HepG2 (cell line): ENCODE results near the gene RP2. TPM values are rescaled to one million over a fixed set of nuclear protein-coding genes. Genes with fewer than 3 reads are reported as not detected.

Experiments
- BCLAF1 ChIP-seq: fragments of 450-650 bp; IDR thresholded peaks from 2 replicates; pipeline ENCODE4 v1.6.1; 2017; ENCODE audit warnings: mild to moderate bottlenecking
- CREB3 ChIP-seq: sonication (generic); formaldehyde crosslinking; IDR thresholded peaks from 2 replicates; pipeline ENCODE4 v1.5.0; 2020; ENCODE audit warnings: missing genetic modification reagents
- DPF2 ChIP-seq: sonication (generic); formaldehyde crosslinking; IDR thresholded peaks from 2 replicates; pipeline ENCODE4 v1.4.0; 2020; ENCODE audit warnings: mild to moderate bottlenecking, low read depth, missing genetic modification reagents, borderline replicate concordance
- HNRNPH1 ChIP-seq: fragments of 200-400 bp; formaldehyde crosslinking; optimal IDR thresholded peaks from 2 replicates; pipeline ENCODE3; 2017; ENCODE audit warnings: mild to moderate bottlenecking, low read depth, low read length
- ISX ChIP-seq: sonication (generic); formaldehyde crosslinking; conservative IDR thresholded peaks from 2 replicates; pipeline ENCODE4 v1.5.0; 2020; ENCODE audit warnings: missing genetic modification reagents
- KDM3A ChIP-seq: IDR thresholded peaks from 2 replicates; pipeline ENCODE4 v1.6.1; 2018; ENCODE audit warnings: low read depth, missing compliant biosample characterization
- MAZ ChIP-seq, 2 experiments: sonication (generic) in 1 of 2; formaldehyde crosslinking in 1 of 2; IDR thresholded peaks; 2 replicates each; pipeline versions ENCODE4 v1.5.0 to v1.6.1; 2012 to 2020; ENCODE audit warnings: low read depth in 2 of 2, mild to moderate bottlenecking in 2 of 2, borderline replicate concordance in 1 of 2, improper control_type of control experiment in 1 of 2, low read length in 1 of 2, missing genetic modification reagents in 1 of 2, moderate library complexity in 1 of 2
- MTERF4 ChIP-seq: sonication (generic); formaldehyde crosslinking; IDR thresholded peaks from 2 replicates; pipeline ENCODE4 v1.8.0; 2023; ENCODE audit warnings: mild to moderate bottlenecking, missing genetic modification reagents
- SOX5 ChIP-seq: IDR thresholded peaks from 2 replicates; pipeline ENCODE4 v1.6.1; 2016; ENCODE audit warnings: borderline replicate concordance
- SRSF4 ChIP-seq: fragments of 200-400 bp; formaldehyde crosslinking; IDR thresholded peaks from one replicate; pipeline ENCODE4 v1.6.1; 2018; ENCODE audit warnings: mild to moderate bottlenecking, low read depth, low read length, moderate library complexity; ENCODE audit not compliant: poor library complexity, severe bottlenecking
- TBX2 ChIP-seq: sonication (generic); formaldehyde crosslinking; IDR thresholded peaks from 2 replicates; pipeline ENCODE4 v1.5.0; 2020; ENCODE audit warnings: missing genetic modification reagents, mild to moderate bottlenecking, borderline replicate concordance
- TCF7L2 ChIP-seq: IDR thresholded peaks from 2 replicates; pipeline ENCODE4 v1.6.1; 2011; ENCODE audit warnings: mild to moderate bottlenecking, low read depth, low read length, moderate library complexity
- TFE3 ChIP-seq: IDR thresholded peaks from 2 replicates; pipeline ENCODE4 v1.6.1; 2016
- ZBTB10 ChIP-seq: sonication (generic); formaldehyde crosslinking; IDR thresholded peaks from 2 replicates; pipeline ENCODE4 v1.4.0; 2020; ENCODE audit warnings: missing genetic modification reagents, borderline replicate concordance
- ZNF547 ChIP-seq: sonication (generic); formaldehyde crosslinking; IDR thresholded peaks from 2 replicates; pipeline ENCODE4 v1.5.1; 2020; ENCODE audit warnings: mild to moderate bottlenecking, missing genetic modification reagents
- polyA plus RNA-seq, 8 experiments: library from polyadenylated mRNA; depleted of rRNA in 3 of 8; stranded (reverse) in 7 of 8; unstranded in 1 of 8; fragments of >200 nt; fragmentation: Illumina TruSeq in 4 of 8; extraction: Trizol in 4 of 8; gene quantifications; 2 replicates each; pipeline versions ENCODE4 v1.2.1 to v1.2.3, GENCODE V29; 2011 to 2016; ENCODE audit warnings: low read depth in 4 of 8, missing spikeins in 1 of 8, mixed read lengths in 1 of 8; ENCODE audit not compliant: insufficient read depth in 1 of 8
- total RNA-seq, 5 experiments: library from RNA; depleted of rRNA; stranded (reverse); fragments of >200 nt; fragmentation: Illumina TruSeq; extraction: Trizol; gene quantifications; 2 replicates each; pipeline ENCODE4 v1.2.3, GENCODE V29; 2016; ENCODE audit warnings: low read depth in 1 of 5

Gene RP2
- total and polyA plus RNA-seq, 2 of the 13 experiments (the other 11 are each of a cell fraction or from before 2014, with no cell fraction given): 5.0 to 9.9 TPM

GRCh38 chrX:46831765-46832327 is 5.0 kb upstream of the RP2 start (continued):
- TF ChIP-seq MTERF4 (CRISPR knock-in tag): no peak
- no peak for TF ChIP-seq SRSF4
- TF ChIP-seq ISX (CRISPR knock-in tag): no peak
- TF ChIP-seq TBX2: no peak
- no peak for TF ChIP-seq SOX5 (CRISPR knock-in tag)
- no peak for TF ChIP-seq HNRNPH1
- TF ChIP-seq CREB3 (CRISPR knock-in tag): no peak
- TF ChIP-seq TCF7L2: no peak
- TF ChIP-seq TFE3 (CRISPR knock-in tag): no peak
- TF ChIP-seq ZNF547 (CRISPR knock-in tag): no peak
- no peak for TF ChIP-seq KDM3A (CRISPR knock-in tag)
- TF ChIP-seq MAZ (IDR thresholded peaks at IDR 0.05; ENCODE audit: borderline replicate concordance, low read depth, low read length): no peak
- no peak for TF ChIP-seq MAZ (CRISPR knock-in tag; IDR thresholded peaks at IDR 0.05; ENCODE audit: low read depth)
- no peak for TF ChIP-seq BCLAF1
- no peak for TF ChIP-seq DPF2 (CRISPR knock-in tag)
- TF ChIP-seq ZBTB10 (CRISPR knock-in tag): no peak
- TF ChIP-seq, all 625 proteins: peak for 0
